ENCODE data around the gene CFAP92. TPM values are rescaled to one million over a fixed set of nuclear protein-coding genes. Genes with fewer than 3 reads are reported as not detected.

The CFAP92 gene, protein sequence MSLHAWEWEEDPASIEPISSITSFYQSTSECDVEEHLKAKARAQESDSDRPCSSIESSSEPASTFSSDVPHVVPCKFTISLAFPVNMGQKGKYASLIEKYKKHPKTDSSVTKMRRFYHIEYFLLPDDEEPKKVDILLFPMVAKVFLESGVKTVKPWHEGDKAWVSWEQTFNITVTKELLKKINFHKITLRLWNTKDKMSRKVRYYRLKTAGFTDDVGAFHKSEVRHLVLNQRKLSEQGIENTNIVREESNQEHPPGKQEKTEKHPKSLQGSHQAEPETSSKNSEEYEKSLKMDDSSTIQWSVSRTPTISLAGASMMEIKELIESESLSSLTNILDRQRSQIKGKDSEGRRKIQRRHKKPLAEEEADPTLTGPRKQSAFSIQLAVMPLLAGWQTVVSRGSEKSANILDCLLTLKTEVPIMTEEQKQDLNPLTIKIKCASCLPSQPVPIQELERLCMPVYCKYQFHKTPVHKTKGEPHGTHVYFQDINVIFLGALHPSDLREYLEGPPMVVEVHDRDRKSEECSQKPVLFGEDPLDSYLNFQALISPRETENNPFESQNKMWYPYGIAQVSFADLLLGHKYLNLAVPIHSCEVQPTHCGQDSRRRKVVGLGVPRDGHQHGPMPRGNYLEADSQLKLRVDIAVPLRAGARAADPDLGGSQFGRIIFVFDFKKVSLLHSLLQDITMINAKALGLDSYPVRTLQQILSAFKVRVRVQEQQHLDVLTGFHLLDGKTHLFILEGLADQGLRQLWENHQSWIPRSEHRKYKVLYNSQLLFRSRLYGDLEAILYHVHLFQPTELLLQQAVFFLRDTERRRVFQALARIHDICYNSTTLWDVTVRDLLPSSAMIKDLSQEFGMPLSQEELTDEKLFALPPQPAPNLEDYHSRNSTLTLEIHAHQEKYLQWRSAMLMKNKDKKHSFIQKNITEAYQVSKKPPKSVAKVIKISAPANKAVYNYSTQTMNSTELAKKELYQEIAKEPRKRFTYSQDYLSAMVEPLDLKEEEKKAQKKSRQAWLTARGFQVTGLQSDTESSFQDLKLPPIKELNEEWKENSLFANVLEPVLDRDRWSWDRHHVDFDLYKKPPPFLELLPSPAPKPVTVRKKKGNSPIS
- total RNA-seq, result 0.19 and 0.63 TPM in 2 replicates

DNA sequence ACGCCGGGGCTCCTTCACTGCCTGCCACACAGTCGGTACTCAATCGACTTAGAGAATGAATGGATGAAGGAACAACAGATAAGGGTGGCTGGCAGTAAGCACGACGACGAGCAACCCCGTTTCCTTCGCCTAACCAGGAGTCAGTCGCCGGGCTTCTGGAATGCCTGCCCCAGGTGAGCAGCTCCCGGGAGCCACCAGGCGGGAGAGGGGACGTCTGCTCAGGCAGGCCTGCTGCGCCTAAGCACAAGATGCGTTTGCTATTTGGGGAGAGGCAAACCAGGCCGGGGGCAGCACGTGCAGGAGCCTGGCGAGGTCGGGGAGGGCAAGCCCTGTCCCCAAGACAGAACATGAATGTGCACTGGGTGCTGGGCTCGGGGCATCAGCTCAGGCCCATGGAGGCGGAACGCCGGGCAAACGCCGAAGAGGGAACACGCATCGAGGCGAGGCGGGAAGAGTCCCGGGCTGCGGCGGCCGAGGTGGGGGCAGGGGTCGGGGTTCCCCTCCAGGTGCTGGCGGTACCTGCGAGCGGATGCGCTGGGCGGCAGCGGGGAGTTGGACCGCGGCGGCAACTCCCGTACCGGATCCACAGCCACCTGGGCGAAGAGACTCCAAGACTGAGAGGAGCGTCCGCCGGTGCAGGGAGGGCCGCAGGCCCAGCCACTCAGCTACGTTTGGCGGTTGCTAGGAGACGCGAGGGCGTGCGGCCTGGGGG is at the start of gene CFAP92:
Gene CFAP92, minus strand, starts transcription at position 616 of the 712 bp plus-strand sequence. CDS start 772 bp downstream, outside the sequence.

DNA sequence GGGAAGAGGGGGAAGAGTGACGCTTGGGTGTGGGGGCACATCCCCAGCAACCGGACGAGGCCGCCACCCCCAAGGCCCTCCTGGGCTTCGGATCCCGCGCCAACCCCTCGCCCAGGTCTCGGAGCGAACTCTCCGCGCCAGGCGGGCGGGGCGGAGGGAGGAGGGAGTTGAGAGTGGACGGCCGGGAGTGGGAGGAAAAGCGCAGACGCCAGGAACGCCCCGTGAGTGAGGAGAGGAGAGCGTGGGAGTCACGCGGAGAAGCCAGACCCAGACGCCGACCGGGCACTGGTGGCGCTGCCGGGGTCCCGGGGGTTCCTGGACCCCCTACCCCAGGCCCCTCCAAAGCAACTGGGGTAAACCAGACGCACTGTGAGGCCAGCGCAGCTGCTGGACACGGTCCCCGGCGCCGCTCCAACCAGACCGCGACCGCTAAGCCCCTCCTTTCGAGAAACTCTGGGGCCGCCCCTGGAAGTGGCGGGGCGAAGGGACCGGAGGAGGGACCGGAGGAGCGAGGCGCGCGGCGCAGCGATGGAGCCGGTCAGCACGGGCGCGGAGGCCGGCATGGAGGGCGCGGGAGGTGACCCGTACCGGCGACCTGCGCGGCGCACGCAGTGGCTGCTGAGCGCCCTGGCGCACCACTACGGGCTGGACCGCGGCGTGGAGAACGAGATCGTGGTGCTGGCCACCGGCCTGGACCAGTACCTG is 7.4 kb upstream of the CFAP92 start, which contains the start of gene EFCC1:
Gene EFCC1, plus strand, starts transcription at position 204 of the 705 bp plus-strand sequence. Its CDS starts 325 bp downstream, at position 529.

DNA sequence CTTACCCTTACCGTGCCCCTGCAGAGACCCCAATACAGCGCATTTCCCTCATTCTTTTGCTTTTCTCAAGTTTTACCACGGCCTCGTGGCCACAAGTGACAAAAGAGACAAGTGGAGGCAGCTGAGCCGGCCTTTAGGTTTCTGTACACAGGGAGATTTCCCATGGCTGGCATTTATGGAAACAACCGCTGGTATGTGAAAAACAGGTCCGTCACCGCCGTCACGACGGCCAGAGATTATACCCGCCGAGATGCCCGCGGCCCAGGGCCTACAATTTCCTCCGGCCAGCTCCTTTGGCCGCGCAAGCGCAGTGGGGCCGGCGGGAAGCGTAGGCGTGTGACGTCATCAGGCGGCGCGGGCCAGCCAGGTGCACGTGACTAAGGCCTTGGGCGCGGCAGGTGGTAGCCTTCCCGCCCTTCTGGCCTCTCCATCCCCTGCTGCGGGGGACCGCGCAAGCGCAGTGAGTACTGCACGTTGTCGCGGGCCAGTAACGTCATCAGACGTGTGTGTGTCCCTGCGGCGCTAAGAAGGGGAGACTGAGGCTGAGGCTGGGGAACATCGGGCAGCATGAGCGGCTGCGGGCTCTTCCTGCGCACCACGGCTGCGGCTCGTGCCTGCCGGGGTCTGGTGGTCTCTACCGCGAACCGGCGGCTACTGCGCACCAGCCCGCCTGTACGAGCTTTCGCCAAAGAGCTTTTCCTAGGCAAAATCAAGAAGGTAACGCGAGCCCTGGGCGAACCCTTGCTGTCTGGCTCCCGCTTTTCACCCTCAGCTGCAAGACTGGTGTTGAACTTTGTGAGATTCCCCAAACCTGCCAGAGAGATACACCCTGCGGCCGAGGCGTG is 114.5 kb downstream of the CFAP92 start, which contains the start of gene ACAD9:
Gene ACAD9, plus strand, starts transcription at position 496 of the 845 bp plus-strand sequence. Its CDS starts 72 bp downstream, at position 568.

Other genes with a start within 250 kb of the CFAP92 start
- 27.6 and 37.7 TPM in 2 replicates for gene ACAD9, start 114.5 kb downstream of the CFAP92 start, total RNA-seq
- gene EFCC1, start 7.2 kb upstream of the CFAP92 start, total RNA-seq, result not detected in 2 replicates
- gene GP9, start 66.7 kb upstream of the CFAP92 start, total RNA-seq, result not detected in 2 replicates
- gene RAB43, start 127.7 kb upstream of the CFAP92 start, total RNA-seq, result 10.5 and 15.4 TPM in 2 replicates
- 18.0 and 20.2 TPM in 2 replicates for gene ISY1, start 167.0 kb upstream of the CFAP92 start, total RNA-seq
- 313 and 341 TPM in 2 replicates for gene CNBP, start 189.8 kb upstream of the CFAP92 start, total RNA-seq